ENCODE data around the gene DLG1.
A peak's percentile ranks its signal among the peaks of the same experiment; 100 is the strongest.

The DLG1 gene

DNA sequence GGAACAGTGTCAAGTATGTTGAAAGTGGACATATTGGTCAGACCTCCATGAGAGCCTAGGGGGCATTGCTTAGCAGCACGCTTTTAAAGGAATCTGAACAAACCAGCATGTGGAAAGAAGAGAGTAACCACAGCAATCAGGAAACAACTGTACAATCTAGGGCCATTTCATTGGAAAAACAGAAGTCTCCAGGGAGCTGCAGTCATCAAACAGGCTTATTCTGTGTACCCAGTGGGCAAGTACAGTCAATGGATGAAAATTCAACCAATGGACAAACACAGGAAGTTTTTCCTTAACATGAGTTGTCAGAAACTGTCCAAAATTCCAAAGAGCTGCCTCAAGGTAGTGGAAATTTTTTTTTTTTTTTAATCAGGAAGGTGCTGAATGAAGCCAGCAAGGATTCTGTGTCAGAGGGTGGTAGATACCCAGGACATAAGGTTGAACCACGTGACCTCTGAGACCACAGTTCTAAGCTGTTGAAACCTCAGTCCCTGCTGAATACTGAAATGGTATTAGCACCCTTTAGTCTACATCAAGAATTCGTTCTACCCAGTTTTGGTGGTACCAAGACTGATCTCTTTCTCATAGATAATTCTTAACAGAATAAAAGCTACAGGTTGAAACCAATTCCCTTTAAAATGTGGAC, 4.4 kb upstream of the DLG1 start:
- no peak overlapping the region for H3K27ac ChIP-seq
- no peaks in the 10 kb centered on the region for H3K36me3 ChIP-seq
- peak overlapping the region; percentile 41 for H3K4me2 ChIP-seq
- H3K27me3 ChIP-seq: peaks cover 18% of the 10 kb centered on the region
- no peaks in the 10 kb centered on the region for H3K9me3 ChIP-seq
- H4K20me1 ChIP-seq: no peaks in the 10 kb centered on the region
- no peak overlapping the region for H3K4me3 ChIP-seq
- H3K4me1 ChIP-seq: peaks cover 22% of the 10 kb centered on the region
- no peak overlapping the region for H3K9ac ChIP-seq
- TF ChIP-seq Cebpa-rat (IDR thresholded peaks at IDR 0.05): no peak

DNA sequence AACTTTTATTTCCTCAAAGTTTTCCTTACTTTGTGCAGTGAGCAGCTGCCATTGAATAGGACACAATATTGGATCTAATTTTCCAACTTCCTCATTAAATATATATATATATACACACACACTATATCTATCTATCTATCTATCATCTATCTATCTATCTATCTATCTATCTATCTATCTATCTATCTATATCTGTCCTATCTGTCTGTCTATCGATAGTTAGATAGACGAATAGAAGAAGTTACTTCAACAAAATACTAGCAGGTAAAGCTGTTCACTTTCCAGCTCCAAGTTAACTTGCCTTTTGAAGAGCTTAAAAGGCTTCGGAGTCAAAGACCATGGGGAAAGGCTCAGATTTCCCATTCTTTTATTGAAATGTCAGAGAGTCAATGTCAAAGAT, 3.6 kb upstream of the DLG1 start:
- H3K27me3 ChIP-seq: peaks cover 18% of the 10 kb centered on the region
- no peak for TF ChIP-seq Cebpa-rat (IDR thresholded peaks at IDR 0.05)
- H3K4me3 ChIP-seq: no peak overlapping the region
- H4K20me1 ChIP-seq: peaks cover 3% of the 10 kb centered on the region
- no peak overlapping the region for H3K27ac ChIP-seq
- no peak overlapping the region for H3K4me2 ChIP-seq
- H3K4me1 ChIP-seq: peaks cover 23% of the 10 kb centered on the region
- H3K9me3 ChIP-seq: no peaks in the 10 kb centered on the region
- H3K9ac ChIP-seq: no peak overlapping the region
- H3K36me3 ChIP-seq: no peaks in the 10 kb centered on the region

DNA sequence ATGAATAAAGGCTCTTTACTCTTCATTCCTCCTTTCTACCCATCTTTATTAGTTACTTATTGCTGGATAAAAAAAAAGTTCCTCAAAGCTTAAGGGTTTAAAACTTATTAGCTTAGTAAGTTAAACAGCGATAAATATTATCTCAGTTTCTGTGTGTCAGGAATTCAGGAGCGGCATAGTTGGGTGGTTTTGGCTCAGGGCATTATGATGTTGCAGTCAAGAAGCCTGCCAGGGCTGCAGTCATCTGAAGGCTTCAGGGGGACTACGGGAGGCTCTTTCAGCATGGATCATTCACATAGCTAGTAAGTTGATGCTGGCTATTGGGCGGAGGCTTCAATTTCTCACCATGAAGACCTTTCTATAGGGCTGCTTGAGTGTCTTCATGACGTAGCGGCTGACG, 1.9 kb upstream of the DLG1 start:
- Histone ChIP-seq H3K9me3 (no peaks in the 10 kb centered on the region), H3K27ac (no peak overlapping the region), H3K4me2 (no peak overlapping the region), H4K20me1 (peaks cover 20% of the 10 kb centered on the region), H3K4me3 (no peak overlapping the region), H3K27me3 (peaks cover 18% of the 10 kb centered on the region), H3K36me3 (no peaks in the 10 kb centered on the region), H3K4me1 (peaks cover 39% of the 10 kb centered on the region), H3K9ac (no peak overlapping the region)
- no peak for TF ChIP-seq Cebpa-rat (IDR thresholded peaks at IDR 0.05)

DNA sequence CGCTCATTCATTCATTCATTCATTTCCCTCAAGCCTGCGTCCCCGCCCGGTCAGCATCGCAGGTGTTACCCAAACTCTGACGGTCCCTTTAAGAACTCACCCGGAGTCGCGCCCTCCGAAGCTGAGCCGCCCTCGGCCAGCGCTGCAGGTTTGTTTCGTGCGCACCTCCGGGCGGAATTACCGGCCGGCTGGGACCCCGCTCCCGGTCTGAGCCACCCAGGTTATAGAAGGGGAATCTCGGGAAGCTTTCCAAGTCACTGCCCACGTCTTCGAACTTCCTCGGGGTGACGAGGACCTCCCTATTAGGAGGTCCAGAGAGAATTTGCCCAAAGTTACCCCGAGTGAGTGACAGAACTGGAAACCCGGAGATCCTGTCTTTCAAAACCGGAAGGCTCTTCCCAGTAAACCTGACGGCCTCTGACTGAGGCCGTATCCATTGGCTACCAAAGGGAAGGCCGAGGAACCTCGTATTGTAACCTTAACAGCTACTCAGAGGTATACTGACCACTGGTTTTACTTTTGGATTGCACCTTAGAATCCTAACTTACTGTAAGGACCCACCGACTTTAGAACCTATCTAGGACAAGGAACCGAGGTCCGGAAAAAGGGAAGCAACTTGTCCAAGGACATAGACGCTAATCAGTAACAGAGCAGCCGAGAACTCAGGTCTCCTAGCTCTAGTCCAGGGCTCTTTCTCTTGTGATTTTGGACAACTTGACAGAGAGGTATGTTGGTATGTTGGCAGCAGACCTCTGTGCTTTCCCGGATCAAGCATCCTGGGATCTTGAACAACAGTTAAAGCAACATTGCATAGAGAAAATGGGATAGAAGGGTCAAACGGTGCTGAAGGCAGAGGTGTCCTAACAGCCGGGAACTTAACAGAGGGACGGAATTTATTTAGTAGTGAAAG, 788 bp upstream of the DLG1 start:
- Histone ChIP-seq H3K36me3 (peaks cover 10% of the 10 kb centered on the region; the same call in 1 of the 2 replicates), H3K9me3 (no peaks in the 10 kb centered on the region), H3K27me3 (peaks cover 18% of the 10 kb centered on the region), H3K4me2 (peak overlapping the region; percentile 99), H3K4me1 (peaks cover 47% of the 10 kb centered on the region), H3K4me3 (peak overlapping the region; percentile 84), H4K20me1 (peaks cover 28% of the 10 kb centered on the region), H3K9ac (peak overlapping the region; percentile 93), H3K27ac (peak overlapping the region; percentile 44; the same call in 1 of the 2 replicates)
- no peak for TF ChIP-seq Cebpa-rat (IDR thresholded peaks at IDR 0.05)

DNA sequence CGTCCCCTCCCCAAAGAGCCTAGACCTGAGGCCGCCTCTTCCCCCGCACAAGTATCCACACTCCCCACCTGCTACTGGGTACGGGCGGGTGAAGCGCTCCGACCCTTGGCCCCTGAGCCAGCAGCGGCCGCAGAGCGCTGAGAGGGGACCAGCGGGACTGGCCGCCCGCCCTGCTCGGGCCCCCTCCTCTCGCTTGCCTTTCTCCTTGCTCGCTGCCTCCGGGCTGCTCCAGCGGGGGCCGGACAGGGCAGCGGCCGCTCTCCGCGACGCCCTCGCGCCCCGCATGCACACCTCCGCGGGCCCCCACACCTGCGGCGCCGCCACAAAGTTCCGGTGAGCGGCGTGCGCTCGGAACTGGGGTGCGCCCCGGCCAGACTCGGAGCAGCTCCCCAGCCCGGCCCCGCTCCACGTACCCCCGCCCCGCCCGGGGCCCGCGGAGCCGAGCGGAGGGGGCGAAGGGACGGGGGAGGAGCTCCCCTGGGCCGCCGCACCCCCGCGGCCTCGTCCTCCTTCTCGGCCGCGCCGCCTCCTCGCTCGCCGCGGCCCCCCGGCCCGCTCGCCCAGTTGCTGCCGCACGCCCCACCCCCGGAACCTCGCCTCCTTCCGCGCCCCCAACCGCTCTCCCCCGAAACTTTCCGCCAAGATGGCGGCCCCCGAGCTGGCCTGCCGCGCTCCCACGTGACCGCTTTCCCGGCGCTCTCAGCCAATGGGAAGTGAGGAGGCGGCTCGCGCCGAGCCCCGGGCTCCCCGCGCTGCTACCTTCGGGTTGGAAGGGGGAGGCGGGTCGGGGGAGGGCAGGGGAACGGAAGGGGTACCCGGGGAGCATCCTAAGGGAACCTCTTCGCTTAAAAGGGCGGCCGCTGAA, 704 bp downstream of the DLG1 start:
- H3K9me3 ChIP-seq: no peaks in the 10 kb centered on the region
- H3K4me2 ChIP-seq: peak overlapping the region; percentile 99
- H4K20me1 ChIP-seq: peaks cover 40% of the 10 kb centered on the region
- TF ChIP-seq Cebpa-rat (IDR thresholded peaks at IDR 0.05): no peak
- H3K36me3 ChIP-seq: peaks cover 20% of the 10 kb centered on the region
- H3K27me3 ChIP-seq: peaks cover 18% of the 10 kb centered on the region
- peak overlapping the region; percentile 84 for H3K4me3 ChIP-seq
- peak overlapping the region; percentile 93 for H3K9ac ChIP-seq
- peak overlapping the region; percentile 95 for H3K27ac ChIP-seq
- H3K4me1 ChIP-seq: peaks cover 49% of the 10 kb centered on the region

DNA sequence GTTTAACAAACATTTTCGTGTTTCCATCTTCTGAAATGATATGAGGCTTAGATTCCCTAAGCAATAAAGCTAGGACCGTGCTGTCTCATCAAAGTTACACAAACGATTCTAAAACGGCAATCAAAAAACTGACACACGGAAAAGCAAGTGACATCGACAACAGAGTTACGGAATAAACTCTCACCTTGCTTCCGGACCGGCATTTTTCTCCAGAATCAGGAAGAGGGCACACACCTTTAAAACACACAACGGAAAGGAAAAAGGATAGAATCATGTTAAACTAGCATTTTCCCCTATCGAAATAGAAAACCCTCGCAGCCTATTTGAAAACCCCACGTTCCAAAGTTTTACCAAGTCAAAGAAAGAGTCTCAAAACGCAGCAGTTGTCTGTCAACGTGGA, 1.4 kb downstream of the DLG1 start:
- peak overlapping the region; percentile 95 for H3K27ac ChIP-seq
- H3K4me1 ChIP-seq: peaks cover 45% of the 10 kb centered on the region

DNA sequence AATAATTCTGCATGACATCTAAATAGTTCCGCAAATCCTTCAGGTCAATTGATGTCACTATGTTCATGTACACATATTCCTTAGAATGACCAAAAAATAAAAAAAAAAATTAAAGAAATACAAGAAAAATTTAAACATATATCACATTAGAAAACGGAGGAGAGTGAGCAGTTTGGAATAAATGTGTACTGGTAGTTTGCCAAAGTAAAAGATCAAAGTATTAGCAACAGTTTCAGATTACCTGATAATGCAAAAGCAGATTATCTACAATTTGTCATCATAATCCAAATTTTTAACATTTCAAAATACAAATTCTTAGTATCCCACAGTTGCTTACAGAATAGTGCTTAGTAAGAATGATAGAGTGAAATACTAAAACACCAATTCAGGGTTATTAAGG, 1.9 kb downstream of the DLG1 start:
- no peak overlapping the region for H3K27ac ChIP-seq
- H3K4me1 ChIP-seq: peaks cover 45% of the 10 kb centered on the region
- no peaks in the 10 kb centered on the region for H3K9me3 ChIP-seq
- TF ChIP-seq Cebpa-rat (IDR thresholded peaks at IDR 0.05): no peak
- H3K4me2 ChIP-seq: peak overlapping the region; percentile 97
- peaks cover 18% of the 10 kb centered on the region for H3K27me3 ChIP-seq
- H4K20me1 ChIP-seq: peaks cover 51% of the 10 kb centered on the region
- peak overlapping the region; percentile 93 for H3K9ac ChIP-seq
- H3K36me3 ChIP-seq: peaks cover 31% of the 10 kb centered on the region
- peak overlapping the region; percentile 84 for H3K4me3 ChIP-seq

More for the DNA sequence above, 1.4 kb downstream of the DLG1 start:
- Histone ChIP-seq H3K9ac (peak overlapping the region; percentile 93), H3K36me3 (peaks cover 27% of the 10 kb centered on the region), H4K20me1 (peaks cover 47% of the 10 kb centered on the region), H3K4me3 (peak overlapping the region; percentile 84), H3K4me2 (peak overlapping the region; percentile 97), H3K9me3 (no peaks in the 10 kb centered on the region), H3K27me3 (peaks cover 18% of the 10 kb centered on the region)
- TF ChIP-seq Cebpa-rat (IDR thresholded peaks at IDR 0.05): no peak

DNA sequence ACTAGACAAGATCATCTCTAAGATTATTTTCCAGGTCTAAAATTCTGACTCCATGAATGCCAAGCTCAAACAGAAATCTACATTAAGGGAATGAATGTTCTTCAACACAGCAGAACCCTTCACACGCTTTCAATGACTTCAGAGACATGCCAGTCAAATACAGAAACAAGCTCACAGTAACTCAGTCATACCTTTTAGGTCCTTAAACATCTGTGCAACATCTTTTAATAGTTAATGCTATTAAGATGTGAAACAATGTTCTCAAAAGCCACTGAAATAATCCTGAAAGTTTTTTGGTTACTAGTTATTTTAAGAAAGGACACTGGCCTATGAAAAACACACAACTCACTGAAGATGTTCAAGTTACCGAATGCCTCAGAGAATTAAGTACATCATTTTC, 2.5 kb downstream of the DLG1 start:
- Histone ChIP-seq H3K4me3 (no peak overlapping the region), H3K27ac (no peak overlapping the region), H3K4me2 (peak overlapping the region; percentile 97), H3K9me3 (no peaks in the 10 kb centered on the region), H3K27me3 (peaks cover 18% of the 10 kb centered on the region), H3K4me1 (peaks cover 45% of the 10 kb centered on the region), H3K36me3 (peaks cover 36% of the 10 kb centered on the region), H4K20me1 (peaks cover 55% of the 10 kb centered on the region), H3K9ac (no peak overlapping the region)
- no peak for TF ChIP-seq Cebpa-rat (IDR thresholded peaks at IDR 0.05)

DNA sequence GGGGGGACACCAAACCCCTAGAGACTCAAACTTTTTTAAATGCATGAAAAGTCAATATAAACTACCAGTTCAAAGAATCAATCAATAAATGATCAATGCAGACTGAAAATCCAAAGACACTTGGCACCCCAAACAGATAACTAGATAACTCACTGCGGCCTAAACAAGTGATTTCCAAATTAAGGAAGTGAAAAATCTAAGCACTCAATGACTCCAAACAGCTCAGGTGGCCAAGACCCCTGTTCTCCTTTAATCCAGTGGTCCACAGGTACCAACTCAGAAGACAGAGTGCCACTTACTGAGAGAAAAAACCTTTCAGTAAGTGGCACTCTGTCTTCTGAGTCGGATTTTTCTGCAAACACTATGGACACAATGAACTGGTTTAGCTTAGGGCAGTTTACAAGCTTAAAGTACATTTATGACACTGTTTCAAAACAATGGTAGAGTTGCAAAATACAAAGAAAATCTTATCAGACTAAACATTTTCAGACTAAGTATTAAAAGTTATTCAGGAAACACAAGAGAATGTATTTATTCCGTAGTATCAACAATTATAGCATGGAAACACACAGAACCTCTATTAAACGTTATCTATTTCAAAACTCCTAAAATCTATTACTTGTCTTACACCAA, 4.7 kb downstream of the DLG1 start:
- TF ChIP-seq Cebpa-rat (IDR thresholded peaks at IDR 0.05): no peak
- H3K9me3 ChIP-seq: no peaks in the 10 kb centered on the region
- H3K4me3 ChIP-seq: no peak overlapping the region
- H3K9ac ChIP-seq: no peak overlapping the region
- H3K4me1 ChIP-seq: peaks cover 36% of the 10 kb centered on the region
- no peak overlapping the region for H3K4me2 ChIP-seq
- H3K27me3 ChIP-seq: peaks cover under 1% of the 10 kb centered on the region; the same call in 1 of the 2 replicates
- no peak overlapping the region for H3K27ac ChIP-seq
- peaks cover 57% of the 10 kb centered on the region for H3K36me3 ChIP-seq
- peaks cover 77% of the 10 kb centered on the region for H4K20me1 ChIP-seq

Data from BLaER1 (cell line).